HEK293 (cell line): ENCODE results near the gene DHRS13.

Experiments used
- CTCF ChIA-PET: fragments of 350-600 bp; formaldehyde crosslinking; extraction: SDS; loops from one replicate; lab custom pipeline; 2021; ENCODE audit warnings: antibody characterized with exemption; lab: Yijun Ruan, JAX
- POLR2A ChIA-PET: fragments of 300-600 bp; formaldehyde crosslinking; extraction: SDS; loops from one replicate; lab custom pipeline; 2020; ENCODE audit warnings: antibody characterized with exemption, inconsistent platforms; lab: Yijun Ruan, JAX
- H3K27ac ChIP-seq: fragments of 200-500 bp; sonication (Bioruptor generic); 2 replicates; pipeline ENCODE4 v1.5.1; 2014; ENCODE audit warnings: low read depth, low read length, control low read depth, inconsistent platforms; ENCODE audit errors: extremely low read depth
- H3K36me3 ChIP-seq, 2 experiments: fragments of 200-500 bp in 1 of 2; sonication (Bioruptor generic) in 1 of 2; 1 replicate in 1 of 2; 2 replicates in 1 of 2; pipeline ENCODE4 v1.5.1; 2014 to 2017; ENCODE audit warnings: inconsistent platforms in 2 of 2, low read length in 2 of 2; ENCODE audit not compliant: control insufficient read depth in 2 of 2, insufficient read depth in 1 of 2
- H3K4me1 ChIP-seq: fragments of 200-500 bp; sonication (Bioruptor generic); 2 replicates; pipeline ENCODE4 v1.5.1; 2014; ENCODE audit warnings: mild to moderate bottlenecking, low read length, inconsistent platforms; ENCODE audit not compliant: control insufficient read depth, insufficient read depth
- H3K4me3 ChIP-seq: 2 replicates; pipeline ENCODE4 v1.5.1; 2011; ENCODE audit warnings: low read depth, mild to moderate bottlenecking, control low read depth, low read length, moderate library complexity
- H3K9me3 ChIP-seq: fragments of 200-500 bp; sonication (Bioruptor generic); 2 replicates; pipeline ENCODE4 v1.5.1; 2014; ENCODE audit warnings: low read depth, low read length, inconsistent platforms; ENCODE audit not compliant: control insufficient read depth, insufficient read depth
- OVOL3 ChIP-seq: fragments of 450-650 bp; formaldehyde crosslinking; IDR thresholded peaks from 2 replicates; pipeline ENCODE4 v1.5.1; 2016; ENCODE audit warnings: missing biosample characterization, missing genetic modification characterization
- RBAK ChIP-seq: fragments of 450-650 bp; formaldehyde crosslinking; IDR thresholded peaks from 2 replicates; pipeline ENCODE4 v1.5.1; 2016; ENCODE audit warnings: missing biosample characterization, missing genetic modification characterization
- ZBTB20 ChIP-seq: fragments of 450-650 bp; formaldehyde crosslinking; IDR thresholded peaks from 2 replicates; pipeline ENCODE4 v1.5.1; 2016; ENCODE audit warnings: missing biosample characterization, missing genetic modification characterization
- ZBTB48 ChIP-seq: fragments of 450-650 bp; formaldehyde crosslinking; IDR thresholded peaks from 2 replicates; pipeline ENCODE4 v1.5.1; 2016; ENCODE audit warnings: missing biosample characterization, missing genetic modification characterization
- ZFP3 ChIP-seq: fragments of 450-650 bp; formaldehyde crosslinking; IDR thresholded peaks from 2 replicates; pipeline ENCODE4 v1.5.1; 2016; ENCODE audit warnings: low read depth, missing biosample characterization, missing genetic modification characterization
- ZNF132 ChIP-seq: fragments of 450-650 bp; formaldehyde crosslinking; IDR thresholded peaks from 2 replicates; pipeline ENCODE4 v1.5.1; 2017; ENCODE audit warnings: missing biosample characterization, missing genetic modification characterization, borderline replicate concordance
- ZNF19 ChIP-seq: fragments of 450-650 bp; formaldehyde crosslinking; IDR thresholded peaks from 2 replicates; pipeline ENCODE4; 2016; ENCODE audit warnings: missing biosample characterization, missing genetic modification characterization, low read depth
- ZNF214 ChIP-seq: fragments of 450-650 bp; formaldehyde crosslinking; IDR thresholded peaks from 2 replicates; pipeline ENCODE4 v1.5.1; 2017; ENCODE audit warnings: missing biosample characterization, mild to moderate bottlenecking, missing genetic modification characterization, borderline replicate concordance
- ZNF561 ChIP-seq: fragments of 450-650 bp; IDR thresholded peaks from 2 replicates; pipeline ENCODE4 v1.5.1; 2018; ENCODE audit warnings: missing biosample characterization, missing genetic modification characterization, borderline replicate concordance
- ZNF571 ChIP-seq: fragments of 450-650 bp; formaldehyde crosslinking; IDR thresholded peaks from 2 replicates; pipeline ENCODE4 v1.5.0; 2017; ENCODE audit warnings: missing biosample characterization, missing genetic modification characterization
- ZNF600 ChIP-seq: fragments of 450-650 bp; formaldehyde crosslinking; IDR thresholded peaks from 2 replicates; pipeline ENCODE4 v1.5.1; 2016; ENCODE audit warnings: missing biosample characterization, missing genetic modification characterization
- ZNF610 ChIP-seq: fragments of 450-650 bp; formaldehyde crosslinking; IDR thresholded peaks from 2 replicates; pipeline ENCODE4 v1.5.1; 2016; ENCODE audit warnings: missing biosample characterization, missing genetic modification characterization, borderline replicate concordance
- ZNF792 ChIP-seq: fragments of 450-650 bp; formaldehyde crosslinking; IDR thresholded peaks from 2 replicates; pipeline ENCODE4 v1.5.1; 2016; ENCODE audit warnings: missing biosample characterization, missing genetic modification characterization
- TF ChIP-seq, protein P1 (sequence below): fragments of 450-650 bp; formaldehyde crosslinking; IDR thresholded peaks from 2 replicates; pipeline ENCODE4 v1.5.1; 2016; ENCODE audit warnings: missing biosample characterization, missing genetic modification characterization
- TF ChIP-seq, protein P2 (sequence below): fragments of 450-650 bp; formaldehyde crosslinking; IDR thresholded peaks from 2 replicates; pipeline ENCODE4 v1.5.0; 2017; ENCODE audit warnings: missing biosample characterization, missing genetic modification characterization, borderline replicate concordance
- TF ChIP-seq, protein P3 (sequence below): fragments of 450-650 bp; formaldehyde crosslinking; IDR thresholded peaks from 2 replicates; pipeline ENCODE4 v1.5.1; 2016; ENCODE audit warnings: missing biosample characterization, missing genetic modification characterization
- TF ChIP-seq, protein P4 (sequence below): fragments of 450-650 bp; formaldehyde crosslinking; IDR thresholded peaks from 2 replicates; pipeline ENCODE4 v1.5.1; 2017; ENCODE audit warnings: missing biosample characterization, mild to moderate bottlenecking, missing genetic modification characterization, moderate library complexity
- TF ChIP-seq, protein P5 (sequence below): fragments of 450-650 bp; IDR thresholded peaks from 2 replicates; pipeline ENCODE4 v1.5.1; 2018; ENCODE audit warnings: missing biosample characterization, mild to moderate bottlenecking, missing genetic modification characterization

Gene DHRS13

DNA sequence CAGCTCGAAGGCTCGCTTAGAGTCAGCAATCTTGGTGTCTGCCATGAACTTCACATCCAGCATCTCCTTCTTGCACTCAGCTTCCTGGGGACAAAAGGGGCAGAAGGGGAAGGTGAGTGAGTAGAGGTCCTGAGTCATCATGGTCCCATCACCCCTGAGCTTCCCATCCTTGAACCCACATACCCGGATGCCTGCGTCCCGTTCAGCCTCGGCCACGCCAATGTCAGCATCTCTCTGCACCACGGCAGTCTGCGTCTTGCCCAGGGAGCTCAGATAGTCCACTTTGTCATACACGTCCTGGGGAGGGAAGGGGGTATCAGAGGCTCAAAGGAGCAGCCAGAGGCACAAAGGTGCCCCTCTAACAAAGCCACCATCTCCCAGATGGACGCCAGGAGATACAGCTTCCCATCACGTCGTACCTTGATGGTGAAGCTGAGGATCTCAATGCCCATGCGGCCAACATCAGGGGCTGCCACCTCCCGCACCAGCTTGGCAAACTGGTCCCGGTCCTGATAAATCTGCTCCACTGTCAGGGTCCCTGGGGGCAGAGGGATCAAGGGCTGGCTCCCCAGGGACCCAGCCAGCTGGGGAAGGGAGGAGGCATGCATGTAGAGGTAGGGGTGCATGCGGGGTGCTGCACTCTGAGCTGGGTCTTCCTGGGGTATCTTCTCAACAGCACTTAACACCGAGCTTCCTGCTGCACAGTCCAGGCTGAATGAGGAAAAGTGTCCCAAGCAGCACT is 20.6 kb downstream of the DHRS13 start (continued):
- no peak for TF ChIP-seq ZNF571 (tag by site-specific recombination)

GRCh38 chr17:28881533-28882056 is 21.3 kb downstream of the DHRS13 start:
- TF ChIP-seq, protein P1, sequence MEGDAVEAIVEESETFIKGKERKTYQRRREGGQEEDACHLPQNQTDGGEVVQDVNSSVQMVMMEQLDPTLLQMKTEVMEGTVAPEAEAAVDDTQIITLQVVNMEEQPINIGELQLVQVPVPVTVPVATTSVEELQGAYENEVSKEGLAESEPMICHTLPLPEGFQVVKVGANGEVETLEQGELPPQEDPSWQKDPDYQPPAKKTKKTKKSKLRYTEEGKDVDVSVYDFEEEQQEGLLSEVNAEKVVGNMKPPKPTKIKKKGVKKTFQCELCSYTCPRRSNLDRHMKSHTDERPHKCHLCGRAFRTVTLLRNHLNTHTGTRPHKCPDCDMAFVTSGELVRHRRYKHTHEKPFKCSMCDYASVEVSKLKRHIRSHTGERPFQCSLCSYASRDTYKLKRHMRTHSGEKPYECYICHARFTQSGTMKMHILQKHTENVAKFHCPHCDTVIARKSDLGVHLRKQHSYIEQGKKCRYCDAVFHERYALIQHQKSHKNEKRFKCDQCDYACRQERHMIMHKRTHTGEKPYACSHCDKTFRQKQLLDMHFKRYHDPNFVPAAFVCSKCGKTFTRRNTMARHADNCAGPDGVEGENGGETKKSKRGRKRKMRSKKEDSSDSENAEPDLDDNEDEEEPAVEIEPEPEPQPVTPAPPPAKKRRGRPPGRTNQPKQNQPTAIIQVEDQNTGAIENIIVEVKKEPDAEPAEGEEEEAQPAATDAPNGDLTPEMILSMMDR = no peak
- TF ChIP-seq ZNF610 (tag by site-specific recombination) (no peak), ZNF19 (tag by site-specific recombination) (no peak), OVOL3 (tag by site-specific recombination) (no peak), ZBTB20 (tag by site-specific recombination) (no peak), ZFP3 (tag by site-specific recombination) (no peak), ZNF561 (tag by site-specific recombination) (no peak), ZBTB48 (no peak), ZNF132 (tag by site-specific recombination) (no peak), ZNF792 (tag by site-specific recombination) (no peak), ZNF214 (tag by site-specific recombination) (no peak), ZNF600 (tag by site-specific recombination) (no peak), RBAK (tag by site-specific recombination) (no peak)
- TF ChIP-seq, protein P2, sequence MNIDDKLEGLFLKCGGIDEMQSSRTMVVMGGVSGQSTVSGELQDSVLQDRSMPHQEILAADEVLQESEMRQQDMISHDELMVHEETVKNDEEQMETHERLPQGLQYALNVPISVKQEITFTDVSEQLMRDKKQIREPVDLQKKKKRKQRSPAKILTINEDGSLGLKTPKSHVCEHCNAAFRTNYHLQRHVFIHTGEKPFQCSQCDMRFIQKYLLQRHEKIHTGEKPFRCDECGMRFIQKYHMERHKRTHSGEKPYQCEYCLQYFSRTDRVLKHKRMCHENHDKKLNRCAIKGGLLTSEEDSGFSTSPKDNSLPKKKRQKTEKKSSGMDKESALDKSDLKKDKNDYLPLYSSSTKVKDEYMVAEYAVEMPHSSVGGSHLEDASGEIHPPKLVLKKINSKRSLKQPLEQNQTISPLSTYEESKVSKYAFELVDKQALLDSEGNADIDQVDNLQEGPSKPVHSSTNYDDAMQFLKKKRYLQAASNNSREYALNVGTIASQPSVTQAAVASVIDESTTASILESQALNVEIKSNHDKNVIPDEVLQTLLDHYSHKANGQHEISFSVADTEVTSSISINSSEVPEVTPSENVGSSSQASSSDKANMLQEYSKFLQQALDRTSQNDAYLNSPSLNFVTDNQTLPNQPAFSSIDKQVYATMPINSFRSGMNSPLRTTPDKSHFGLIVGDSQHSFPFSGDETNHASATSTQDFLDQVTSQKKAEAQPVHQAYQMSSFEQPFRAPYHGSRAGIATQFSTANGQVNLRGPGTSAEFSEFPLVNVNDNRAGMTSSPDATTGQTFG (tag by site-specific recombination) = no peak
- TF ChIP-seq, protein P3, sequence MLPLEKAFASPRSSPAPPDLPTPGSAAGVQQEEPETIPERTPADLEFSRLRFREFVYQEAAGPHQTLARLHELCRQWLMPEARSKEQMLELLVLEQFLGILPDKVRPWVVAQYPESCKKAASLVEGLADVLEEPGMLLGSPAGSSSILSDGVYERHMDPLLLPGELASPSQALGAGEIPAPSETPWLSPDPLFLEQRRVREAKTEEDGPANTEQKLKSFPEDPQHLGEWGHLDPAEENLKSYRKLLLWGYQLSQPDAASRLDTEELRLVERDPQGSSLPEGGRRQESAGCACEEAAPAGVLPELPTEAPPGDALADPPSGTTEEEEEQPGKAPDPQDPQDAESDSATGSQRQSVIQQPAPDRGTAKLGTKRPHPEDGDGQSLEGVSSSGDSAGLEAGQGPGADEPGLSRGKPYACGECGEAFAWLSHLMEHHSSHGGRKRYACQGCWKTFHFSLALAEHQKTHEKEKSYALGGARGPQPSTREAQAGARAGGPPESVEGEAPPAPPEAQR (tag by site-specific recombination) = no peak
- TF ChIP-seq, protein P4, sequence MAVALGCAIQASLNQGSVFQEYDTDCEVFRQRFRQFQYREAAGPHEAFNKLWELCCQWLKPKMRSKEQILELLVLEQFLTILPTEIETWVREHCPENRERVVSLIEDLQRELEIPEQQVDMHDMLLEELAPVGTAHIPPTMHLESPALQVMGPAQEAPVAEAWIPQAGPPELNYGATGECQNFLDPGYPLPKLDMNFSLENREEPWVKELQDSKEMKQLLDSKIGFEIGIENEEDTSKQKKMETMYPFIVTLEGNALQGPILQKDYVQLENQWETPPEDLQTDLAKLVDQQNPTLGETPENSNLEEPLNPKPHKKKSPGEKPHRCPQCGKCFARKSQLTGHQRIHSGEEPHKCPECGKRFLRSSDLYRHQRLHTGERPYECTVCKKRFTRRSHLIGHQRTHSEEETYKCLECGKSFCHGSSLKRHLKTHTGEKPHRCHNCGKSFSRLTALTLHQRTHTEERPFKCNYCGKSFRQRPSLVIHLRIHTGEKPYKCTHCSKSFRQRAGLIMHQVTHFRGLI (tag by site-specific recombination) = no peak
- TF ChIP-seq, protein P5, sequence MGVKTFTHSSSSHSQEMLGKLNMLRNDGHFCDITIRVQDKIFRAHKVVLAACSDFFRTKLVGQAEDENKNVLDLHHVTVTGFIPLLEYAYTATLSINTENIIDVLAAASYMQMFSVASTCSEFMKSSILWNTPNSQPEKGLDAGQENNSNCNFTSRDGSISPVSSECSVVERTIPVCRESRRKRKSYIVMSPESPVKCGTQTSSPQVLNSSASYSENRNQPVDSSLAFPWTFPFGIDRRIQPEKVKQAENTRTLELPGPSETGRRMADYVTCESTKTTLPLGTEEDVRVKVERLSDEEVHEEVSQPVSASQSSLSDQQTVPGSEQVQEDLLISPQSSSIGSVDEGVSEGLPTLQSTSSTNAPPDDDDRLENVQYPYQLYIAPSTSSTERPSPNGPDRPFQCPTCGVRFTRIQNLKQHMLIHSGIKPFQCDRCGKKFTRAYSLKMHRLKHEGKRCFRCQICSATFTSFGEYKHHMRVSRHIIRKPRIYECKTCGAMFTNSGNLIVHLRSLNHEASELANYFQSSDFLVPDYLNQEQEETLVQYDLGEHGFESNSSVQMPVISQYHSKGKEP (tag by site-specific recombination) = no peak
- Histone ChIP-seq H3K4me1 (no peaks in the 10 kb centered on the region), H3K27ac (no peak overlapping the region), H3K36me3 (peaks cover 8 to 85% of the 10 kb centered on the region in 2 experiments; a peak in 2 of 3 replicates), H3K9me3 (no peaks in the 10 kb centered on the region), H3K4me3 (no peak overlapping the region)
- ChIA-PET POLR2A (no interaction called here), CTCF (interaction anchor here (0.9 to 2.7 kb wide), 5 partner anchors 12 to 235 kb away, joined by 4 to 17 read pairs (median 5); no protein-coding TSS in a partner anchor)
